ENCODE measurements around the gene NAXE.

GRCh38 chr1:156601892-156602291, 10.3 kb downstream of the NAXE start:
- TF ChIP-seq, protein P1, sequence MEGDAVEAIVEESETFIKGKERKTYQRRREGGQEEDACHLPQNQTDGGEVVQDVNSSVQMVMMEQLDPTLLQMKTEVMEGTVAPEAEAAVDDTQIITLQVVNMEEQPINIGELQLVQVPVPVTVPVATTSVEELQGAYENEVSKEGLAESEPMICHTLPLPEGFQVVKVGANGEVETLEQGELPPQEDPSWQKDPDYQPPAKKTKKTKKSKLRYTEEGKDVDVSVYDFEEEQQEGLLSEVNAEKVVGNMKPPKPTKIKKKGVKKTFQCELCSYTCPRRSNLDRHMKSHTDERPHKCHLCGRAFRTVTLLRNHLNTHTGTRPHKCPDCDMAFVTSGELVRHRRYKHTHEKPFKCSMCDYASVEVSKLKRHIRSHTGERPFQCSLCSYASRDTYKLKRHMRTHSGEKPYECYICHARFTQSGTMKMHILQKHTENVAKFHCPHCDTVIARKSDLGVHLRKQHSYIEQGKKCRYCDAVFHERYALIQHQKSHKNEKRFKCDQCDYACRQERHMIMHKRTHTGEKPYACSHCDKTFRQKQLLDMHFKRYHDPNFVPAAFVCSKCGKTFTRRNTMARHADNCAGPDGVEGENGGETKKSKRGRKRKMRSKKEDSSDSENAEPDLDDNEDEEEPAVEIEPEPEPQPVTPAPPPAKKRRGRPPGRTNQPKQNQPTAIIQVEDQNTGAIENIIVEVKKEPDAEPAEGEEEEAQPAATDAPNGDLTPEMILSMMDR (IDR thresholded peaks at IDR 0.05; ENCODE audit: insufficient read depth, low read depth, low read length): no peak
- no peak for TF ChIP-seq EZH2 (IDR thresholded peaks at IDR 0.05; ENCODE audit: insufficient read depth, low read length)
